GM23248 (cell line): Measurements from ENCODE around the gene ASPHD1.

Source experiments
- EZH2 ChIP-seq: fragments of 200-600 bp; sonication (generic); IDR thresholded peaks from 2 replicates; pipeline ENCODE4 v1.6.1; 2018; ENCODE audit warnings: antibody characterized with exemption, mild to moderate bottlenecking; ENCODE audit not compliant: insufficient read depth, poor library complexity, severe bottlenecking
- EZH2phosphoT487 ChIP-seq: fragments of 200-600 bp; sonication (generic); IDR thresholded peaks from 2 replicates; pipeline ENCODE4 v1.6.1; 2018; ENCODE audit warnings: antibody characterized with exemption, moderate library complexity, mild to moderate bottlenecking, low read depth; ENCODE audit not compliant: insufficient read depth

- no peak for TF ChIP-seq EZH2
- no peak for TF ChIP-seq EZH2phosphoT487
These were observed 13.2 kb downstream of the ASPHD1 start for GRCh38 chr16:29913514-29913913.
